WTC11 (cell line): Measurements from ENCODE around the gene ZNF165. TPM values are rescaled to one million over a fixed set of nuclear protein-coding genes. Genes with fewer than 3 reads are reported as not detected.

ENCODE experiments used
- ATAC-seq: fragments of 200-7000 bp; cut with Tn5 transposase; 2 replicates; pipeline ENCODE4 v1.10.0; 2021; ENCODE audit warnings: mild to moderate bottlenecking, moderate library complexity
- CTCF ChIA-PET: fragments of 300-600 bp; sonication (Branson Sonifier 250); formaldehyde crosslinking; loops from one replicate; lab custom pipeline; 2021; ENCODE audit warnings: antibody characterized with exemption; lab: Charles Lee
- POLR2A ChIA-PET: fragments of 350-600 bp; sonication (Branson Sonifier 250); formaldehyde crosslinking; loops from one replicate; lab custom pipeline; 2021; ENCODE audit warnings: antibody characterized with exemption; lab: Charles Lee
- DNase-seq: peaks from one replicate; pipeline ENCODE4 v3.0.0; 2021; ENCODE audit warnings: low spot score
- H3K27ac Mint-ChIP-seq: 2 replicates; pipeline ENCODE4 v1.8.0; 2021; ENCODE audit warnings: mixed read lengths
- H3K27me3 Mint-ChIP-seq: 2 replicates; pipeline ENCODE4 v1.8.0; 2021; ENCODE audit warnings: low read depth, mild to moderate bottlenecking, moderate library complexity, mixed read lengths
- H3K36me3 Mint-ChIP-seq: 2 replicates; pipeline ENCODE4 v1.8.0; 2021; ENCODE audit warnings: mixed read lengths
- H3K4me1 Mint-ChIP-seq: 2 replicates; pipeline ENCODE4 v1.8.0; 2022; ENCODE audit warnings: mixed read lengths
- H3K4me3 Mint-ChIP-seq: 2 replicates; pipeline ENCODE4 v1.8.0; 2021; ENCODE audit warnings: mild to moderate bottlenecking, moderate library complexity, mixed read lengths
- H3K9me3 Mint-ChIP-seq: 2 replicates; pipeline ENCODE4 v1.8.0; 2021; ENCODE audit warnings: mixed read lengths
- ATF1 ChIP-seq: sonication (generic); formaldehyde crosslinking; IDR thresholded peaks from 2 replicates; pipeline ENCODE4 v1.8.1; 2023; ENCODE audit warnings: mild to moderate bottlenecking, moderate library complexity, missing genetic modification reagents
- ESRRA ChIP-seq: sonication (generic); formaldehyde crosslinking; IDR thresholded peaks from 2 replicates; pipeline ENCODE4 v1.8.1; 2022; ENCODE audit warnings: mild to moderate bottlenecking, missing genetic modification reagents, borderline replicate concordance
- ETV6 ChIP-seq: sonication (generic); formaldehyde crosslinking; IDR thresholded peaks from 2 replicates; pipeline ENCODE4 v1.8.1; 2022; ENCODE audit warnings: mild to moderate bottlenecking, missing genetic modification reagents
- FOXP1 ChIP-seq: sonication (generic); formaldehyde crosslinking; IDR thresholded peaks from 2 replicates; pipeline ENCODE4 v1.8.0; 2022; ENCODE audit warnings: missing genetic modification reagents, mild to moderate bottlenecking, moderate library complexity, borderline replicate concordance
- GTF2I ChIP-seq: fragments of 250-450 bp; sonication (Bioruptor Pico); conservative IDR thresholded peaks from 2 replicates; pipeline ENCODE4 v1.4.0; 2021; ENCODE audit warnings: mild to moderate bottlenecking
- HMGA2 ChIP-seq: fragments of 250-450 bp; sonication (Bioruptor Pico); IDR thresholded peaks from 2 replicates; pipeline ENCODE4 v1.4.0; 2021; ENCODE audit warnings: mild to moderate bottlenecking, moderate library complexity
- MYBL2 ChIP-seq: sonication (generic); formaldehyde crosslinking; IDR thresholded peaks from 2 replicates; pipeline ENCODE4 v1.8.1; 2023; ENCODE audit warnings: mild to moderate bottlenecking, moderate library complexity, missing genetic modification reagents
- NFYB ChIP-seq: sonication (generic); formaldehyde crosslinking; conservative IDR thresholded peaks from 2 replicates; pipeline ENCODE4 v1.8.0; 2022; ENCODE audit warnings: low read depth, missing genetic modification reagents
- NR1H2 ChIP-seq: sonication (generic); formaldehyde crosslinking; IDR thresholded peaks from 2 replicates; pipeline ENCODE4 v1.9.0; 2021; ENCODE audit warnings: mild to moderate bottlenecking, moderate library complexity, missing genetic modification reagents
- RORB ChIP-seq: fragments of 250-450 bp; sonication (Bioruptor Pico); IDR thresholded peaks from 2 replicates; pipeline ENCODE4 v1.9.0; 2021; ENCODE audit warnings: mild to moderate bottlenecking
- ZNF219 ChIP-seq: sonication (generic); formaldehyde crosslinking; IDR thresholded peaks from 2 replicates; pipeline ENCODE4 v1.8.0; 2023; ENCODE audit warnings: missing genetic modification reagents, mild to moderate bottlenecking, borderline replicate concordance
- ZNF317 ChIP-seq: sonication (generic); formaldehyde crosslinking; IDR thresholded peaks from 2 replicates; pipeline ENCODE4 v1.8.1; 2023; ENCODE audit warnings: low read depth, mild to moderate bottlenecking, moderate library complexity, missing genetic modification reagents, borderline replicate concordance
- ZNF396 ChIP-seq: fragments of 250-450 bp; sonication (Bioruptor Pico); IDR thresholded peaks from 2 replicates; pipeline ENCODE4 v1.8.0; 2021; ENCODE audit warnings: mild to moderate bottlenecking, moderate library complexity, borderline replicate concordance
- ZNF416 ChIP-seq: fragments of 250-450 bp; sonication (Bioruptor Pico); IDR thresholded peaks from 2 replicates; pipeline ENCODE4 v1.9.0; 2021; ENCODE audit warnings: mild to moderate bottlenecking, inconsistent platforms
- total RNA-seq: library from RNA; stranded (reverse); gene quantifications from 3 replicates; pipeline ENCODE4 v1.2.3, GENCODE V29; 2021
- TF ChIP-seq, protein P1 (sequence below): sonication (generic); formaldehyde crosslinking; IDR thresholded peaks from 2 replicates; pipeline ENCODE4 v1.8.0; 2022; ENCODE audit warnings: mild to moderate bottlenecking, missing genetic modification reagents
- TF ChIP-seq, protein P2 (sequence below): fragments of 250-450 bp; sonication (Bioruptor Pico); IDR thresholded peaks from 2 replicates; pipeline ENCODE4 v2.1.2; 2022; ENCODE audit warnings: mild to moderate bottlenecking, moderate library complexity
- TF ChIP-seq, protein P3 (sequence below): sonication (generic); formaldehyde crosslinking; IDR thresholded peaks from 2 replicates; pipeline ENCODE4 v1.8.0; 2022; ENCODE audit warnings: missing genetic modification reagents
- TF ChIP-seq, protein P4 (sequence below): sonication (generic); formaldehyde crosslinking; IDR thresholded peaks from 2 replicates; pipeline ENCODE4 v1.8.1; 2022; ENCODE audit warnings: mild to moderate bottlenecking, moderate library complexity, missing genetic modification reagents
- TF ChIP-seq, protein P5 (sequence below): sonication (generic); formaldehyde crosslinking; IDR thresholded peaks from 2 replicates; pipeline ENCODE4 v1.8.1; 2023; ENCODE audit warnings: mild to moderate bottlenecking, missing genetic modification reagents
- TF ChIP-seq, protein P6 (sequence below): fragments of 250-450 bp; sonication (Bioruptor Pico); conservative IDR thresholded peaks from 2 replicates; pipeline ENCODE4 v1.9.0; 2021; ENCODE audit warnings: mild to moderate bottlenecking

The ZNF165 gene
- total RNA-seq, 1 experiment from 2014 or later: 8.0 TPM

DNA sequence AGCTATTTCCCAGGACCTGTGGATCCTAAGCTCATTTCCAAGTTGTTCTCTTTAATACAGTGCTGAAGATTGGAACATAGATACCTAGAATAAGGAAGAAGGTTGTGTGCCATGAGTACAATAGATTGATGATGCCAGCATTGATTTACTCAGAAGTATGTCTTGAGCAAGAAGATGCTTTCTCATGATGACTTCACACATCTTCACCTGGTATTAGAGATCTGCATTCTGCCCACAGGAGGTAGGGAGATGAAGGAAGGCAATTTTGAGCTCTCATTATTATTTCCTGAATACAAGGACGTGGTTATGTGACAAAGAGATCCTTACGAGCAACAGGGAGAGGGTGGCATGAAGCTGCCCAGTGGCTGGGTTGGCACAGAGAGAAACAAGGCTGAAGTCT lies 20.0 kb upstream of the ZNF165 start:
- Mint-ChIP-seq H3K4me1 (no peaks in the 10 kb centered on the region), H3K9me3 (no peaks in the 10 kb centered on the region), H3K27me3 (peaks cover 20% of the 10 kb centered on the region), H3K36me3 (no peaks in the 10 kb centered on the region), H3K27ac (no peak overlapping the region), H3K4me3 (no peak overlapping the region)
- CTCF ChIA-PET: no interaction called here
- no peak for DNase-seq
- no peak for TF ChIP-seq HMGA2
- TF ChIP-seq, protein P1, sequence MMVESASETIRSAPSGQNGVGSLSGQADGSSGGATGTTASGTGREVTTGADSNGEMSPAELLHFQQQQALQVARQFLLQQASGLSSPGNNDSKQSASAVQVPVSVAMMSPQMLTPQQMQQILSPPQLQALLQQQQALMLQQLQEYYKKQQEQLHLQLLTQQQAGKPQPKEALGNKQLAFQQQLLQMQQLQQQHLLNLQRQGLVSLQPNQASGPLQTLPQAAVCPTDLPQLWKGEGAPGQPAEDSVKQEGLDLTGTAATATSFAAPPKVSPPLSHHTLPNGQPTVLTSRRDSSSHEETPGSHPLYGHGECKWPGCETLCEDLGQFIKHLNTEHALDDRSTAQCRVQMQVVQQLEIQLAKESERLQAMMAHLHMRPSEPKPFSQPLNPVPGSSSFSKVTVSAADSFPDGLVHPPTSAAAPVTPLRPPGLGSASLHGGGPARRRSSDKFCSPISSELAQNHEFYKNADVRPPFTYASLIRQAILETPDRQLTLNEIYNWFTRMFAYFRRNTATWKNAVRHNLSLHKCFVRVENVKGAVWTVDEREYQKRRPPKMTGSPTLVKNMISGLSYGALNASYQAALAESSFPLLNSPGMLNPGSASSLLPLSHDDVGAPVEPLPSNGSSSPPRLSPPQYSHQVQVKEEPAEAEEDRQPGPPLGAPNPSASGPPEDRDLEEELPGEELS: no peak
- ATAC-seq: no peak
- POLR2A ChIA-PET: no interaction called here

DNA sequence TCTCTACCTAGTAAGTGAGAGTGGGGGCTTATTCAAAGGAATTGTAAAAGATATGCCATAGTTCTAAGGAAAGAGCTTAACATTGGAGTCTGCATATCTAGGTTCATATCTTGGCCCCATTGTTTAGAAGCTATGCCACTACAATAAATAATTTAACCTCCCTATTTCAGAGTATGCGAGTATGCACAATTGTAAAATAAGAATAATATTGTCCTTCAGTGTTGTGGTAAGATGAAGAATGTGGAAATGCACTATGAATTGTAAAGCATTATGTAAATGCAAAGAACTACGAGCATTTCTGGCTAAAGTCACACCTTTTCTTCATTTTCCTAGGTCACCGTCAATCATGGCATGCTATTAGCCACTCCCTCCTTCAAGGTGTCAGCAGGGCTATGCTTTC lies 16.1 kb upstream of the ZNF165 start:
- no peaks in the 10 kb centered on the region for H3K36me3 Mint-ChIP-seq
- no peaks in the 10 kb centered on the region for H3K4me1 Mint-ChIP-seq
- TF ChIP-seq FOXP1: no peak
- TF ChIP-seq, protein P1: no peak
- no peak for TF ChIP-seq ZNF317 (CRISPR knock-in tag)
- TF ChIP-seq MYBL2 (CRISPR knock-in tag): no peak
- TF ChIP-seq, protein P2, sequence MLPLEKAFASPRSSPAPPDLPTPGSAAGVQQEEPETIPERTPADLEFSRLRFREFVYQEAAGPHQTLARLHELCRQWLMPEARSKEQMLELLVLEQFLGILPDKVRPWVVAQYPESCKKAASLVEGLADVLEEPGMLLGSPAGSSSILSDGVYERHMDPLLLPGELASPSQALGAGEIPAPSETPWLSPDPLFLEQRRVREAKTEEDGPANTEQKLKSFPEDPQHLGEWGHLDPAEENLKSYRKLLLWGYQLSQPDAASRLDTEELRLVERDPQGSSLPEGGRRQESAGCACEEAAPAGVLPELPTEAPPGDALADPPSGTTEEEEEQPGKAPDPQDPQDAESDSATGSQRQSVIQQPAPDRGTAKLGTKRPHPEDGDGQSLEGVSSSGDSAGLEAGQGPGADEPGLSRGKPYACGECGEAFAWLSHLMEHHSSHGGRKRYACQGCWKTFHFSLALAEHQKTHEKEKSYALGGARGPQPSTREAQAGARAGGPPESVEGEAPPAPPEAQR (CRISPR knock-in tag): no peak
- no peak for TF ChIP-seq RORB (CRISPR knock-in tag)
- no peak for TF ChIP-seq NFYB (CRISPR knock-in tag)
- no peak for TF ChIP-seq ESRRA
- TF ChIP-seq, protein P3, sequence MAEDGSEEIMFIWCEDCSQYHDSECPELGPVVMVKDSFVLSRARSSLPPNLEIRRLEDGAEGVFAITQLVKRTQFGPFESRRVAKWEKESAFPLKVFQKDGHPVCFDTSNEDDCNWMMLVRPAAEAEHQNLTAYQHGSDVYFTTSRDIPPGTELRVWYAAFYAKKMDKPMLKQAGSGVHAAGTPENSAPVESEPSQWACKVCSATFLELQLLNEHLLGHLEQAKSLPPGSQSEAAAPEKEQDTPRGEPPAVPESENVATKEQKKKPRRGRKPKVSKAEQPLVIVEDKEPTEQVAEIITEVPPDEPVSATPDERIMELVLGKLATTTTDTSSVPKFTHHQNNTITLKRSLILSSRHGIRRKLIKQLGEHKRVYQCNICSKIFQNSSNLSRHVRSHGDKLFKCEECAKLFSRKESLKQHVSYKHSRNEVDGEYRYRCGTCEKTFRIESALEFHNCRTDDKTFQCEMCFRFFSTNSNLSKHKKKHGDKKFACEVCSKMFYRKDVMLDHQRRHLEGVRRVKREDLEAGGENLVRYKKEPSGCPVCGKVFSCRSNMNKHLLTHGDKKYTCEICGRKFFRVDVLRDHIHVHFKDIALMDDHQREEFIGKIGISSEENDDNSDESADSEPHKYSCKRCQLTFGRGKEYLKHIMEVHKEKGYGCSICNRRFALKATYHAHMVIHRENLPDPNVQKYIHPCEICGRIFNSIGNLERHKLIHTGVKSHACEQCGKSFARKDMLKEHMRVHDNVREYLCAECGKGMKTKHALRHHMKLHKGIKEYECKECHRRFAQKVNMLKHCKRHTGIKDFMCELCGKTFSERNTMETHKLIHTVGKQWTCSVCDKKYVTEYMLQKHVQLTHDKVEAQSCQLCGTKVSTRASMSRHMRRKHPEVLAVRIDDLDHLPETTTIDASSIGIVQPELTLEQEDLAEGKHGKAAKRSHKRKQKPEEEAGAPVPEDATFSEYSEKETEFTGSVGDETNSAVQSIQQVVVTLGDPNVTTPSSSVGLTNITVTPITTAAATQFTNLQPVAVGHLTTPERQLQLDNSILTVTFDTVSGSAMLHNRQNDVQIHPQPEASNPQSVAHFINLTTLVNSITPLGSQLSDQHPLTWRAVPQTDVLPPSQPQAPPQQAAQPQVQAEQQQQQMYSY: no peak
- DNase-seq (no peak), ATAC-seq (no peak)
- ChIA-PET CTCF (no interaction called here), POLR2A (interaction anchor here (0.7 kb wide), 1 partner anchor 13 kb away, joined by 5 read pairs; no protein-coding TSS in a partner anchor)
- no peak overlapping the region for H3K4me3 Mint-ChIP-seq
- no peaks in the 10 kb centered on the region for H3K9me3 Mint-ChIP-seq
- H3K27ac Mint-ChIP-seq: no peak overlapping the region
- H3K27me3 Mint-ChIP-seq: peaks cover 44% of the 10 kb centered on the region

DNA sequence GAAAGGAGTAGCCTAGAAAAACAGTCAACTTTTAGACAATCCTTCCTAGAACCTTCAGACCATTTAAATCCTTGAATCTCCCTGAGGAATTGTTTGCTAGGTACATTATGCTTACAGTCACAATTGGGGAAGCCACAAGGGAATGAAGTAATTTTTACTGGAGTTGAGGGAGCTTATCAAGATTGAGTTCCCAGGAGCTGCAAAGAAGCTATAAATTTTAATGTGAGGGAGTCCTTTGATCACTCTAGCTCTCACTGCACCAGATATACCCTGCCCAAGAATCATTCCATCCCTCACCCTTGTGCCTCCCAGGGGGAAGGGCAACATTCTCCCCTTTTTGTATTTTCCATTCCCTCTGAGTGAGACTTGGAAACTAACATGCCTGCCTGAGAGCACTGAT lies 12.3 kb upstream of the ZNF165 start:
- Mint-ChIP-seq H3K4me1 (no peaks in the 10 kb centered on the region), H3K36me3 (no peaks in the 10 kb centered on the region), H3K27me3 (peaks cover 41% of the 10 kb centered on the region), H3K27ac (no peak overlapping the region), H3K4me3 (no peak overlapping the region), H3K9me3 (no peaks in the 10 kb centered on the region)
- ATAC-seq (no peak), DNase-seq (no peak)
- POLR2A ChIA-PET: no interaction called here
- CTCF ChIA-PET: no interaction called here
- no peak for TF ChIP-seq GTF2I (CRISPR knock-in tag)
- TF ChIP-seq, protein P4, sequence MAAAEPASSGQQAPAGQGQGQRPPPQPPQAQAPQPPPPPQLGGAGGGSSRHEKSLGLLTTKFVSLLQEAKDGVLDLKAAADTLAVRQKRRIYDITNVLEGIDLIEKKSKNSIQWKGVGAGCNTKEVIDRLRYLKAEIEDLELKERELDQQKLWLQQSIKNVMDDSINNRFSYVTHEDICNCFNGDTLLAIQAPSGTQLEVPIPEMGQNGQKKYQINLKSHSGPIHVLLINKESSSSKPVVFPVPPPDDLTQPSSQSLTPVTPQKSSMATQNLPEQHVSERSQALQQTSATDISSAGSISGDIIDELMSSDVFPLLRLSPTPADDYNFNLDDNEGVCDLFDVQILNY (CRISPR knock-in tag): no peak
- TF ChIP-seq, protein P5, sequence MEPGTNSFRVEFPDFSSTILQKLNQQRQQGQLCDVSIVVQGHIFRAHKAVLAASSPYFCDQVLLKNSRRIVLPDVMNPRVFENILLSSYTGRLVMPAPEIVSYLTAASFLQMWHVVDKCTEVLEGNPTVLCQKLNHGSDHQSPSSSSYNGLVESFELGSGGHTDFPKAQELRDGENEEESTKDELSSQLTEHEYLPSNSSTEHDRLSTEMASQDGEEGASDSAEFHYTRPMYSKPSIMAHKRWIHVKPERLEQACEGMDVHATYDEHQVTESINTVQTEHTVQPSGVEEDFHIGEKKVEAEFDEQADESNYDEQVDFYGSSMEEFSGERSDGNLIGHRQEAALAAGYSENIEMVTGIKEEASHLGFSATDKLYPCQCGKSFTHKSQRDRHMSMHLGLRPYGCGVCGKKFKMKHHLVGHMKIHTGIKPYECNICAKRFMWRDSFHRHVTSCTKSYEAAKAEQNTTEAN (CRISPR knock-in tag): no peak
- TF ChIP-seq, protein P6, sequence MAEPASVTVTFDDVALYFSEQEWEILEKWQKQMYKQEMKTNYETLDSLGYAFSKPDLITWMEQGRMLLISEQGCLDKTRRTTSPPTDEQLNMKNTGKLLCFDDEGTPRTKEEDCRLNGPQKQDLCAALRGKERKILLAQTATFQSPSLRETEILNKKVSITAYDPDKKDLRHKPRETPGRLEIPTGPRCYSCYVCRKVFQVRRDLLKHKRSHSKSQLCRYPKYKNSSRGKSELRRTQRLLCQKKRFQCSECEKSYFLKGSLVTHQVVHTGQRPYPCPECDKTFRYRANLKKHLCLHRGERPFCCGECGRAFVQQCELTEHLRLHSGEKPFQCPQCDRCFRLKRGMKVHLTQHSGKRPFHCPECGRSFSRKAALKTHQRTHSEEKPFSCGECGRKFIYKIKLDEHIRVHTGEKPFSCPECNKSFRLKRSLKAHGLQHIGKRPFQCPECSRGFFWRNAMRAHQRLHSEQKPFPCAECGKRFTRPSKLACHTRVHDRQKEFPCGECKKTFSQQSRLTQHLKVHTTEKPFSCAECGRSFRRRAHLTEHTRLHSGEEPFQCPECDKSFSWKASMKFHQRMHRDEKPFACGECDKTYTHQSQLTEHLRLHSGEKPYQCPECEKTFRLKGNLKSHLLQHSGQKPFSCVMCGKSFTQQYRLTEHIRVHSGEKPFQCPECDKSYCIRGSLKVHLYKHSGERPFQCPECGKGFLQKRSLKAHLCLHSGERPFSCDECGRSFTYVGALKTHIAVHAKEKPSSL (CRISPR knock-in tag): no peak
- no peak for TF ChIP-seq ETV6
- no peak for TF ChIP-seq ZNF396
- TF ChIP-seq NR1H2 (CRISPR knock-in tag): no peak
- TF ChIP-seq ZNF219 (CRISPR knock-in tag): no peak
- TF ChIP-seq ZNF416 (CRISPR knock-in tag): no peak
- TF ChIP-seq ATF1 (CRISPR knock-in tag): no peak
